WTC11 (cell line): ENCODE results near the gene PLEKHA5. TPM values are rescaled to one million over a fixed set of nuclear protein-coding genes. Genes with fewer than 3 reads are reported as not detected.

ENCODE experiments used
- ATAC-seq: fragments of 200-7000 bp; cut with Tn5 transposase; 2 replicates; pipeline ENCODE4 v1.10.0; 2021; ENCODE audit warnings: mild to moderate bottlenecking, moderate library complexity
- CTCF ChIA-PET: fragments of 300-600 bp; sonication (Branson Sonifier 250); formaldehyde crosslinking; loops from one replicate; lab custom pipeline; 2021; ENCODE audit warnings: antibody characterized with exemption; lab: Charles Lee
- POLR2A ChIA-PET: fragments of 350-600 bp; sonication (Branson Sonifier 250); formaldehyde crosslinking; loops from one replicate; lab custom pipeline; 2021; ENCODE audit warnings: antibody characterized with exemption; lab: Charles Lee
- DNase-seq: peaks from one replicate; pipeline ENCODE4 v3.0.0; 2021; ENCODE audit warnings: low spot score
- H3K27ac Mint-ChIP-seq: 2 replicates; pipeline ENCODE4 v1.8.0; 2021; ENCODE audit warnings: mixed read lengths
- H3K27me3 Mint-ChIP-seq: 2 replicates; pipeline ENCODE4 v1.8.0; 2021; ENCODE audit warnings: low read depth, mild to moderate bottlenecking, moderate library complexity, mixed read lengths
- H3K36me3 Mint-ChIP-seq: 2 replicates; pipeline ENCODE4 v1.8.0; 2021; ENCODE audit warnings: mixed read lengths
- H3K4me1 Mint-ChIP-seq: 2 replicates; pipeline ENCODE4 v1.8.0; 2022; ENCODE audit warnings: mixed read lengths
- H3K4me3 Mint-ChIP-seq: 2 replicates; pipeline ENCODE4 v1.8.0; 2021; ENCODE audit warnings: mild to moderate bottlenecking, moderate library complexity, mixed read lengths
- H3K9me3 Mint-ChIP-seq: 2 replicates; pipeline ENCODE4 v1.8.0; 2021; ENCODE audit warnings: mixed read lengths
- AR ChIP-seq: fragments of 250-450 bp; sonication (Bioruptor Pico); IDR thresholded peaks from 2 replicates; pipeline ENCODE4 v1.9.0; 2021; ENCODE audit warnings: mild to moderate bottlenecking
- CREM ChIP-seq: sonication (generic); formaldehyde crosslinking; IDR thresholded peaks from 2 replicates; pipeline ENCODE4 v1.8.1; 2022; ENCODE audit warnings: mild to moderate bottlenecking, missing genetic modification reagents, moderate library complexity
- ETV6 ChIP-seq: sonication (generic); formaldehyde crosslinking; IDR thresholded peaks from 2 replicates; pipeline ENCODE4 v1.8.1; 2022; ENCODE audit warnings: mild to moderate bottlenecking, missing genetic modification reagents
- FOXP4 ChIP-seq: sonication (generic); formaldehyde crosslinking; IDR thresholded peaks from 2 replicates; pipeline ENCODE4 v1.8.0; 2022; ENCODE audit warnings: mild to moderate bottlenecking, missing genetic modification reagents
- HMGA2 ChIP-seq: fragments of 250-450 bp; sonication (Bioruptor Pico); IDR thresholded peaks from 2 replicates; pipeline ENCODE4 v1.4.0; 2021; ENCODE audit warnings: mild to moderate bottlenecking, moderate library complexity
- HMGXB4 ChIP-seq: sonication (generic); formaldehyde crosslinking; IDR thresholded peaks from 2 replicates; pipeline ENCODE4 v1.8.1; 2023; ENCODE audit warnings: mild to moderate bottlenecking, moderate library complexity, missing genetic modification reagents
- NR3C1 ChIP-seq: sonication (generic); formaldehyde crosslinking; conservative IDR thresholded peaks from 2 replicates; pipeline ENCODE4 v1.8.1; 2023; ENCODE audit warnings: low read depth, mild to moderate bottlenecking, missing genetic modification reagents
- PREB ChIP-seq: sonication (generic); formaldehyde crosslinking; IDR thresholded peaks from 2 replicates; pipeline ENCODE4 v1.8.1; 2022; ENCODE audit warnings: mild to moderate bottlenecking, missing genetic modification reagents, moderate library complexity, borderline replicate concordance
- RELA ChIP-seq: sonication (generic); formaldehyde crosslinking; IDR thresholded peaks from 2 replicates; pipeline ENCODE4 v1.8.1; 2022; ENCODE audit warnings: missing genetic modification reagents, mild to moderate bottlenecking, borderline replicate concordance
- RORB ChIP-seq: fragments of 250-450 bp; sonication (Bioruptor Pico); IDR thresholded peaks from 2 replicates; pipeline ENCODE4 v1.9.0; 2021; ENCODE audit warnings: mild to moderate bottlenecking
- SMAD4 ChIP-seq: sonication (generic); formaldehyde crosslinking; IDR thresholded peaks from 2 replicates; pipeline ENCODE4 v1.8.0; 2022; ENCODE audit warnings: mild to moderate bottlenecking, missing genetic modification reagents
- STAT6 ChIP-seq: sonication (generic); formaldehyde crosslinking; conservative IDR thresholded peaks from 2 replicates; pipeline ENCODE4 v1.8.1; 2023; ENCODE audit warnings: mild to moderate bottlenecking, low read depth, missing genetic modification reagents, moderate library complexity
- ZBTB21 ChIP-seq: sonication (generic); formaldehyde crosslinking; IDR thresholded peaks from 2 replicates; pipeline ENCODE4 v1.8.1; 2023; ENCODE audit warnings: mild to moderate bottlenecking, missing genetic modification reagents, borderline replicate concordance
- ZMAT4 ChIP-seq: fragments of 250-450 bp; sonication (Bioruptor Pico); IDR thresholded peaks from 2 replicates; pipeline ENCODE4 v1.9.0; 2021; ENCODE audit warnings: mild to moderate bottlenecking
- ZNF425 ChIP-seq: fragments of 250-450 bp; sonication (Bioruptor Pico); conservative IDR thresholded peaks from 2 replicates; pipeline ENCODE4 v1.9.0; 2021; ENCODE audit warnings: mild to moderate bottlenecking
- ZNF512 ChIP-seq: sonication (generic); formaldehyde crosslinking; IDR thresholded peaks from 2 replicates; pipeline ENCODE4 v1.8.1; 2022; ENCODE audit warnings: missing genetic modification reagents, borderline replicate concordance
- total RNA-seq: library from RNA; stranded (reverse); gene quantifications from 3 replicates; pipeline ENCODE4 v1.2.3, GENCODE V29; 2021

Gene PLEKHA5
- total RNA-seq, 1 experiment from 2014 or later = 61.1 TPM

- no peak overlapping the region for H3K27ac Mint-ChIP-seq
- no peaks in the 10 kb centered on the region for H3K27me3 Mint-ChIP-seq
- ChIA-PET CTCF (no interaction called here), POLR2A (no interaction called here)
- H3K4me1 Mint-ChIP-seq = peaks cover 28% of the 10 kb centered on the region
- H3K36me3 Mint-ChIP-seq = peaks cover 28% of the 10 kb centered on the region
- TF ChIP-seq ZBTB21 (CRISPR knock-in tag) = no peak
- no peak for TF ChIP-seq PREB
- TF ChIP-seq ZNF425 (CRISPR knock-in tag) = no peak
- TF ChIP-seq CREM (CRISPR knock-in tag) = no peak
- TF ChIP-seq NR3C1 (CRISPR knock-in tag) = no peak
- no peak for TF ChIP-seq RORB (CRISPR knock-in tag)
- TF ChIP-seq RELA (CRISPR knock-in tag) = no peak
- no peak for TF ChIP-seq STAT6
- TF ChIP-seq AR (CRISPR knock-in tag) = no peak
- TF ChIP-seq HMGA2 = no peak
- TF ChIP-seq SMAD4 (CRISPR knock-in tag) = no peak
- ATAC-seq = no peak
- DNase-seq = no peak
- no peaks in the 10 kb centered on the region for H3K9me3 Mint-ChIP-seq
- H3K4me3 Mint-ChIP-seq = no peak overlapping the region
Observed at GRCh38 chr12:19148860-19149259, 19.3 kb downstream of the PLEKHA5 start.

GRCh38 chr12:19150273-19150900 lies 20.9 kb downstream of the PLEKHA5 start:
- CTCF ChIA-PET = no interaction called here
- H3K36me3 Mint-ChIP-seq = peaks cover 26% of the 10 kb centered on the region
- ATAC-seq (no peak), DNase-seq (no peak)
- no peak overlapping the region for H3K4me3 Mint-ChIP-seq
- POLR2A ChIA-PET = no interaction called here
- H3K9me3 Mint-ChIP-seq = no peaks in the 10 kb centered on the region
- peaks cover 41% of the 10 kb centered on the region for H3K4me1 Mint-ChIP-seq
- H3K27ac Mint-ChIP-seq = peak overlapping the region; percentile 44; the same call in 1 of the 2 replicates
- no peaks in the 10 kb centered on the region for H3K27me3 Mint-ChIP-seq
- no peak for TF ChIP-seq ETV6 (CRISPR knock-in tag)
- TF ChIP-seq FOXP4 (CRISPR knock-in tag) = no peak
- no peak for TF ChIP-seq ZMAT4 (CRISPR knock-in tag)
- TF ChIP-seq HMGXB4 (CRISPR knock-in tag) = no peak
- TF ChIP-seq ZNF512 = no peak
